ENCODE measurements around the gene TSPAN18. TPM values are rescaled to one million over a fixed set of nuclear protein-coding genes. Genes with fewer than 3 reads are reported as not detected.

TSPAN18 gene
- total and polyA plus RNA-seq, 8 donors: 2.1 to 60.3 (median 11.0) TPM

DNA sequence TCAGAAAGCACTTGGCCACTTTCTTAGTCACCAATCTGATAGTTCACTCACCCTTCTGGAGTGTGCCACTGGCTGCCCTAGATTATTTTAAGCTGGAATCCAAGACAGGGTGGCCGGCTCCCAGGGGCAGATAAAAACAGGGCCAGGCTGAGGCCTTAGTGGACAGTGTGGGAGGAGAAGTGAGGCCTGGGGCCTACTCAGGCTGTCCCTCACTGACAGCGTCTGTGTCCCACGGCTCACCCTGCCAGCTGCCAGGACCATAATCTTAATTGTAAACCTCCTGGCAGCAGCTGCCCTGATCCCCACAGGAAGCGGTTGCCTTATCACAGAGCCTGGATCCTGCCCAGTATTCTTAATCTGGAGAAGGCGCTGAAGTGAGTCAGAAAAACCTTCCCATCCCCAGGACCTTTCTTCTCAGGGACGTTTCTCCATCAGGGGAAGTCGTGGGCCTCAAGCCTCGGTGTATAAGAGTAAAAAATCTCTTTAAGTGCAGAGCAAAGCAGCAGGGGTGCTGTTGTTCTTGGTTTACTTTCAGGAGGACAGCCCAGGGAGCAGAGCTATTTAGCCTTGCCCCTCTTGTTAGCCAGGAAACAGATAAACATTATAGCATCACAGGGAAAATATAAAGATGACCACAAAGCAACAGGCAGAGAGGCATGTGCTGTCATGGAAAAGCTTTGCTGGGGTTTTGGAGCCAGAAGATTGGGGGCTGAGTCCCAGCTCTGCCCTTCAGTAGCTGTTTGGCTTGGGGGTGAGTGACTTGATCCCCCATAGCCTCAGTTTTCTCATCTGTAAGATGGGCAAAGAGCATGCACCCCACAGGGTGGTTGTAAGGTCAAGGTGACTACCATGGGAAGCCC is 39.6 kb downstream of the TSPAN18 start:
- Histone ChIP-seq H3K9me3 (no peaks in the 10 kb centered on the region), H3K4me1 (peaks cover 13 to 57% (median 30%) of the 10 kb centered on the region in 4 donors)

DNA sequence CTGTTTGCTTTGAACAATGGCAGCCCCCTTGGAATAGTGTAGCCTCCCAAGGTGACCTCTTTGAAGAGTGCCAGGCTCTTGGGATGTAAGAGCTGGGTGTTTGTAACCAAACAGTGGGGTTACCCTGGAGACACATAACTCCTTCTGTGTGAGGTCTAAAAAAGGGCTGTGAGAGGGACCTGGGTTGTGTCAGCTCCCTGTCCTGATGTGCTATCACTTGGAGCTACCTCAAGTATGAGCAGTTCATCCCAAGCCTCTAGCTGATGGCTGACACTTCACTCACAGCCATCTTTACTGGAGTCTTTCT is 40.2 kb downstream of the TSPAN18 start:
- no peaks in the 10 kb centered on the region for H3K27me3 ChIP-seq
- peak in 1 of 2 donors; percentile 73 for DNase-seq
- peaks cover 9 to 53% (median 27%) of the 10 kb centered on the region in 4 donors for H3K4me1 ChIP-seq
- H3K27ac ChIP-seq: peak overlapping the region; percentile 42 to 78 (median 72)
- intact Hi-C loops (cut with DNase I; ENCODE audit: low total_unique reads): no loop called here
- no peaks in the 10 kb centered on the region for H3K9me3 ChIP-seq
- H3K4me3 ChIP-seq: no peak overlapping the region
- TF ChIP-seq, protein P1, sequence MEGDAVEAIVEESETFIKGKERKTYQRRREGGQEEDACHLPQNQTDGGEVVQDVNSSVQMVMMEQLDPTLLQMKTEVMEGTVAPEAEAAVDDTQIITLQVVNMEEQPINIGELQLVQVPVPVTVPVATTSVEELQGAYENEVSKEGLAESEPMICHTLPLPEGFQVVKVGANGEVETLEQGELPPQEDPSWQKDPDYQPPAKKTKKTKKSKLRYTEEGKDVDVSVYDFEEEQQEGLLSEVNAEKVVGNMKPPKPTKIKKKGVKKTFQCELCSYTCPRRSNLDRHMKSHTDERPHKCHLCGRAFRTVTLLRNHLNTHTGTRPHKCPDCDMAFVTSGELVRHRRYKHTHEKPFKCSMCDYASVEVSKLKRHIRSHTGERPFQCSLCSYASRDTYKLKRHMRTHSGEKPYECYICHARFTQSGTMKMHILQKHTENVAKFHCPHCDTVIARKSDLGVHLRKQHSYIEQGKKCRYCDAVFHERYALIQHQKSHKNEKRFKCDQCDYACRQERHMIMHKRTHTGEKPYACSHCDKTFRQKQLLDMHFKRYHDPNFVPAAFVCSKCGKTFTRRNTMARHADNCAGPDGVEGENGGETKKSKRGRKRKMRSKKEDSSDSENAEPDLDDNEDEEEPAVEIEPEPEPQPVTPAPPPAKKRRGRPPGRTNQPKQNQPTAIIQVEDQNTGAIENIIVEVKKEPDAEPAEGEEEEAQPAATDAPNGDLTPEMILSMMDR (IDR thresholded peaks at IDR 0.05): no peak
- no peaks in the 10 kb centered on the region for H3K36me3 ChIP-seq

More for the DNA sequence above, 39.6 kb downstream of the TSPAN18 start:
- intact Hi-C loops (cut with DNase I; ENCODE audit: low total_unique reads): no loop called here
- 12 to 17% (median 14%) methylated on average over 8 of the region's 8 CpGs for WGBS, 5 donors
- H3K4me3 ChIP-seq: no peak overlapping the region
- no peaks in the 10 kb centered on the region for H3K36me3 ChIP-seq
- H3K27me3 ChIP-seq: no peaks in the 10 kb centered on the region
- peak; percentile 50 to 72 for DNase-seq
- TF ChIP-seq, protein P1 (IDR thresholded peaks at IDR 0.05): no peak
- TF ChIP-seq EP300 (IDR thresholded peaks at IDR 0.05) (no peak), POLR2AphosphoS5 (IDR thresholded peaks at IDR 0.05) (peak in 2 of 3 donors; percentile 31 to 54)
- peak overlapping the region; percentile 42 to 78 (median 72) for H3K27ac ChIP-seq

DNA sequence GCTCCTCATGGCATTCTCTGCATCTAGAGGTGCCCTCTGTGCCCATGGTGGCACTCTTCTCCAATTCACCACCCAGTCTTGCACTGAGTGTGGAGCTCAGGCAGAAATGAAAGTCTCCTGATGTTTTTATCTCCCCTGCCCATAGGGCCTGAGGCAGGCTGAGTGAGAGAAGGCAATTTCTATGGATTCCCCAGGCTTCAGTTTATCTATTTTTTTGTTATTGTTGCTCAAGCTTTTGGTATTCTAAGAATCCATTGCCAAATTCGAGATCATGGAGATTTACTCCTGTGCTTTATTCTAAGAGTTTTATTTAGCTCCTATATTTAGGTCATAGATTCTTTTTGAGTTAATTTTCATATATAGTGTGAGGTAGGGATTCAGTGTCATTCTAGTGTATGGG is 40.7 kb downstream of the TSPAN18 start:
- Histone ChIP-seq H3K4me1 (peaks cover 9 to 48% (median 27%) of the 10 kb centered on the region in 4 donors), H3K4me3 (no peak overlapping the region), H3K9me3 (no peaks in the 10 kb centered on the region), H3K27ac (peak overlapping the region in 4 of 5 donors; percentile 72 to 78 (median 72)), H3K27me3 (no peaks in the 10 kb centered on the region), H3K36me3 (no peaks in the 10 kb centered on the region)
- no peak for DNase-seq
- intact Hi-C loops (cut with DNase I; ENCODE audit: low total_unique reads): no loop called here
- WGBS, 5 donors: 62 to 81% (median 68%) methylated on average over 1 of the region's 1 CpG
- no peak for TF ChIP-seq POLR2AphosphoS5 (IDR thresholded peaks at IDR 0.05)
- TF ChIP-seq, protein P1 (IDR thresholded peaks at IDR 0.05): no peak

DNA sequence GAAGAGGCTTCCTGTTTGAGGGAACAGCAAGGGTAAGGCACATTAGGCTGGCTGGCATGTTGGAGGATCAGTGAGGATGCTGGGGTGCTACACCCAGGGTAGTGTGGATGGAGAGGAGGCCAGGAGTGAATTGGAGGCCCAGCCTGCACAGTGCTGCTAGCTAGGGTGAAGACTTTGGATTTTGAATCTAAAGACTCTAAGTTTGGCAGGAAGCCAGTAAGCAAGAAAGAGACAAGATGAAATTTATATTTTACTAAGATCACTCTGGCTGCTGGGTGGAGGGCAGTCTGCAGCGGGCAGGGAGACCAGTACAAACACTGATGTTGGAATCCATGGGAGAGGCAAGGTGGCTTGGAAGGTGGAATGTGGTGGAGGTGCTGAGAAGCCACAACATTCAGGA is 43.6 kb downstream of the TSPAN18 start:
- TF ChIP-seq POLR2AphosphoS5 (IDR thresholded peaks at IDR 0.05): no peak
- TF ChIP-seq POLR2A (IDR thresholded peaks at IDR 0.05): no peak
- TF ChIP-seq, protein P1 (IDR thresholded peaks at IDR 0.05): no peak
- no peak for TF ChIP-seq EP300 (IDR thresholded peaks at IDR 0.05)
- Histone ChIP-seq H3K4me3 (no peak overlapping the region), H3K27ac (peak overlapping the region in 2 of 5 donors; percentile 11 to 33), H3K27me3 (no peaks in the 10 kb centered on the region), H3K36me3 (no peaks in the 10 kb centered on the region), H3K9me3 (no peaks in the 10 kb centered on the region), H3K4me1 (peaks cover 18 to 62% (median 37%) of the 10 kb centered on the region in 4 donors)
- intact Hi-C loops (cut with DNase I; ENCODE audit: low total_unique reads): no loop called here
- DNase-seq: peak in 1 of 2 donors; percentile 9
- whole genome bisulfite sequencing, 5 donors: 68 to 96% (median 86%) methylated on average over 1 of the region's 1 CpG

Data from stomach (tissue), 9 donors.